ENCODE data around the gene CCNI.
A peak's percentile ranks its signal among the peaks of the same experiment; 100 is the strongest.
"Not testable (repeated sequence)": the region's sequence is repeated elsewhere in the genome, so short reads cannot be mapped to it uniquely, and the experiment has no call there.

The CCNI gene

GRCh38 chr4:77047037-77047436, 28.8 kb downstream of the CCNI start:
- in situ Hi-C loops (cut with HindIII; ENCODE audit: low pct_ligation_motif_present, low pct_unique_long_range_greater_than_20kb, low sequenced_read_pairs), result no loop called here
- DNase-seq, result peak; percentile 33

GRCh38 chr4:77045490-77045889, 30.3 kb downstream of the CCNI start:
- DNase-seq, result peak; percentile 20
- in situ Hi-C loops (cut with HindIII; ENCODE audit: low pct_ligation_motif_present, low pct_unique_long_range_greater_than_20kb, low sequenced_read_pairs), result no loop called here

GRCh38 chr4:77044461-77045150, 31.2 kb downstream of the CCNI start:
- peak; percentile 36 for DNase-seq
- in situ Hi-C loops (cut with HindIII; ENCODE audit: low pct_ligation_motif_present, low pct_unique_long_range_greater_than_20kb, low sequenced_read_pairs), result no loop called here

- no peak for DNase-seq
- in situ Hi-C loops (cut with HindIII; ENCODE audit: low pct_ligation_motif_present, low pct_unique_long_range_greater_than_20kb, low sequenced_read_pairs), result no loop called here
Observed at GRCh38 chr4:77043507-77044136, 32.2 kb downstream of the CCNI start.

GRCh38 chr4:77040854-77041725, 34.7 kb downstream of the CCNI start:
- no peak for DNase-seq
- in situ Hi-C loops (cut with HindIII; ENCODE audit: low pct_ligation_motif_present, low pct_unique_long_range_greater_than_20kb, low sequenced_read_pairs), result no loop called here

- in situ Hi-C loops (cut with HindIII; ENCODE audit: low pct_ligation_motif_present, low pct_unique_long_range_greater_than_20kb, low sequenced_read_pairs), result no loop called here
- no peak for DNase-seq
Observed at GRCh38 chr4:77040270-77040669, 35.5 kb downstream of the CCNI start.

- in situ Hi-C loops (cut with HindIII; ENCODE audit: low pct_ligation_motif_present, low pct_unique_long_range_greater_than_20kb, low sequenced_read_pairs), result no loop called here
- no peak for DNase-seq
Observed at GRCh38 chr4:77039796-77040195, 36.0 kb downstream of the CCNI start.

- no peak for DNase-seq
- in situ Hi-C loops (cut with HindIII; ENCODE audit: low pct_ligation_motif_present, low pct_unique_long_range_greater_than_20kb, low sequenced_read_pairs), result no loop called here
Observed at GRCh38 chr4:77037736-77038135, 38.1 kb downstream of the CCNI start.

- DNase-seq; in situ Hi-C loops (cut with HindIII; ENCODE audit: low pct_ligation_motif_present, low pct_unique_long_range_greater_than_20kb, low sequenced_read_pairs): not testable (repeated sequence)
Observed at GRCh38 chr4:77037168-77037567, 38.6 kb downstream of the CCNI start.

- no peak for DNase-seq
- in situ Hi-C loops (cut with HindIII; ENCODE audit: low pct_ligation_motif_present, low pct_unique_long_range_greater_than_20kb, low sequenced_read_pairs), result no loop called here
Observed at GRCh38 chr4:77036206-77036605, 39.6 kb downstream of the CCNI start.

- in situ Hi-C loops (cut with HindIII; ENCODE audit: low pct_ligation_motif_present, low pct_unique_long_range_greater_than_20kb, low sequenced_read_pairs), result no loop called here
- DNase-seq, result no peak
Observed at GRCh38 chr4:77035153-77035552, 40.6 kb downstream of the CCNI start.

GRCh38 chr4:77031544-77031943, 44.2 kb downstream of the CCNI start:
- DNase-seq, result no peak
- in situ Hi-C loops (cut with HindIII; ENCODE audit: low pct_ligation_motif_present, low pct_unique_long_range_greater_than_20kb, low sequenced_read_pairs), result no loop called here

GRCh38 chr4:77029757-77030156, 46.0 kb downstream of the CCNI start:
- DNase-seq; in situ Hi-C loops (cut with HindIII; ENCODE audit: low pct_ligation_motif_present, low pct_unique_long_range_greater_than_20kb, low sequenced_read_pairs): not testable (repeated sequence)

- in situ Hi-C loops (cut with HindIII; ENCODE audit: low pct_ligation_motif_present, low pct_unique_long_range_greater_than_20kb, low sequenced_read_pairs), result no loop called here
- no peak for DNase-seq
Observed at GRCh38 chr4:77028246-77028645, 47.5 kb downstream of the CCNI start.

- no peak for DNase-seq
- in situ Hi-C loops (cut with HindIII; ENCODE audit: low pct_ligation_motif_present, low pct_unique_long_range_greater_than_20kb, low sequenced_read_pairs), result no loop called here
Observed at GRCh38 chr4:77026322-77026704, 49.5 kb downstream of the CCNI start.

GRCh38 chr4:77025643-77026321, 50.0 kb downstream of the CCNI start:
- DNase-seq, result no peak
- in situ Hi-C loops (cut with HindIII; ENCODE audit: low pct_ligation_motif_present, low pct_unique_long_range_greater_than_20kb, low sequenced_read_pairs), result no loop called here

GRCh38 chr4:77023920-77024319, 51.9 kb downstream of the CCNI start:
- in situ Hi-C loops (cut with HindIII; ENCODE audit: low pct_ligation_motif_present, low pct_unique_long_range_greater_than_20kb, low sequenced_read_pairs), result no loop called here
- no peak for DNase-seq

- in situ Hi-C loops (cut with HindIII; ENCODE audit: low pct_ligation_motif_present, low pct_unique_long_range_greater_than_20kb, low sequenced_read_pairs), result no loop called here
- peak; percentile 72 for DNase-seq
Observed at GRCh38 chr4:77022560-77023179, 53.1 kb downstream of the CCNI start.
